H9 (cell line): ENCODE results near the gene EPHA10. TPM values are rescaled to one million over a fixed set of nuclear protein-coding genes. Genes with fewer than 3 reads are reported as not detected.

Experiments used
- DNase-seq: peaks from one replicate; pipeline ENCODE4 v3.0.0-alpha.2; 2017
- H2AFZ ChIP-seq: one replicate; pipeline ENCODE4 v1.6.1; 2013; ENCODE audit warnings: mild to moderate bottlenecking, low read length, control low read depth, moderate library complexity
- H2AK5ac ChIP-seq: 2 replicates; pipeline ENCODE4 v1.6.1; 2013; ENCODE audit warnings: low read length, control low read depth, mixed read lengths; ENCODE audit not compliant: insufficient read length
- H2BK120ac ChIP-seq: one replicate; pipeline ENCODE4 v1.6.1; 2013; ENCODE audit warnings: low read depth, mild to moderate bottlenecking, low read length, control low read depth, inconsistent platforms; ENCODE audit not compliant: poor library complexity, severe bottlenecking
- H2BK12ac ChIP-seq: 2 replicates; pipeline ENCODE4 v1.6.1; 2013; ENCODE audit warnings: low read length, control low read depth, mixed read lengths, low read depth; ENCODE audit not compliant: insufficient read length
- H2BK15ac ChIP-seq: 2 replicates; pipeline ENCODE4 v1.6.1; 2013; ENCODE audit warnings: low read depth, low read length, control low read depth
- H2BK20ac ChIP-seq: one replicate; pipeline ENCODE4 v1.6.1; 2013; ENCODE audit warnings: low read depth, mild to moderate bottlenecking, low read length, control low read depth, inconsistent platforms; ENCODE audit not compliant: poor library complexity, severe bottlenecking
- H2BK5ac ChIP-seq: 2 replicates; pipeline ENCODE4 v1.6.1; 2013; ENCODE audit warnings: low read length, control low read depth, mixed read lengths; ENCODE audit not compliant: insufficient read length
- H3K14ac ChIP-seq: 2 replicates; pipeline ENCODE4 v1.6.1; 2013; ENCODE audit warnings: low read length, control low read depth; ENCODE audit not compliant: insufficient read depth
- H3K18ac ChIP-seq: 2 replicates; pipeline ENCODE4 v1.6.1; 2013; ENCODE audit warnings: low read depth, mild to moderate bottlenecking, mixed read lengths, low read length, control low read depth; ENCODE audit not compliant: insufficient read length
- H3K23ac ChIP-seq: 2 replicates; pipeline ENCODE4 v1.6.1; 2013; ENCODE audit warnings: low read length, control low read depth, mixed read lengths, low read depth; ENCODE audit not compliant: insufficient read length
- H3K23me2 ChIP-seq: 2 replicates; pipeline ENCODE4 v1.6.1; 2013; ENCODE audit warnings: low read depth, mild to moderate bottlenecking, mixed read lengths, low read length, control low read depth; ENCODE audit not compliant: insufficient read length, poor library complexity, severe bottlenecking
- H3K27ac ChIP-seq: 2 replicates; pipeline ENCODE4 v1.5.1; 2013; ENCODE audit warnings: low read length, control low read depth, mixed read lengths, low read depth; ENCODE audit not compliant: insufficient read length
- H3K27me3 ChIP-seq: 2 replicates; pipeline ENCODE4 v1.6.1; 2013; ENCODE audit warnings: low read length, control low read depth, inconsistent platforms; ENCODE audit not compliant: insufficient read depth
- H3K4ac ChIP-seq: 2 replicates; pipeline ENCODE4 v1.6.1; 2013; ENCODE audit warnings: low read depth, mild to moderate bottlenecking, control low read depth, inconsistent platforms, low read length, moderate library complexity
- H3K4me1 ChIP-seq: 2 replicates; pipeline ENCODE4 v1.6.1; 2013; ENCODE audit warnings: low read length, control low read depth, inconsistent platforms; ENCODE audit not compliant: insufficient read depth
- H3K4me2 ChIP-seq: 2 replicates; pipeline ENCODE4 v1.6.1; 2013; ENCODE audit warnings: low read length, control low read depth, mixed read lengths; ENCODE audit not compliant: insufficient read length, insufficient read depth
- H3K56ac ChIP-seq: 2 replicates; pipeline ENCODE4 v1.6.1; 2013; ENCODE audit warnings: low read depth, mild to moderate bottlenecking, mixed read lengths, low read length, control low read depth; ENCODE audit not compliant: insufficient read length
- H3K79me1 ChIP-seq: 2 replicates; pipeline ENCODE4 v1.6.1; 2013; ENCODE audit warnings: low read depth, mild to moderate bottlenecking, moderate library complexity, low read length, control low read depth, inconsistent platforms; ENCODE audit not compliant: insufficient read depth, poor library complexity, severe bottlenecking
- H3K79me2 ChIP-seq: 2 replicates; pipeline ENCODE4 v1.6.1; 2013; ENCODE audit warnings: low read length, control low read depth, inconsistent platforms; ENCODE audit not compliant: insufficient read depth
- H3K9ac ChIP-seq: 2 replicates; pipeline ENCODE4 v1.6.1; 2013; ENCODE audit warnings: low read length, control low read depth, mixed read lengths; ENCODE audit not compliant: insufficient read length; ENCODE audit errors: extremely low read depth
- H3K9me3 ChIP-seq: one replicate; pipeline ENCODE4 v1.6.1; 2013; ENCODE audit warnings: low read depth, low read length, inconsistent platforms; ENCODE audit not compliant: control insufficient read depth
- H3T11ph ChIP-seq: one replicate; pipeline ENCODE4 v1.6.1; 2013; ENCODE audit warnings: mild to moderate bottlenecking, low read length, control low read depth, inconsistent platforms
- H4K20me1 ChIP-seq: one replicate; pipeline ENCODE4 v1.6.1; 2013; ENCODE audit not compliant: control insufficient read depth, insufficient read length, insufficient read depth
- H4K5ac ChIP-seq: 2 replicates; pipeline ENCODE4 v1.6.1; 2013; ENCODE audit warnings: low read depth, mild to moderate bottlenecking, mixed read lengths, low read length, control low read depth; ENCODE audit not compliant: insufficient read length
- H4K8ac ChIP-seq: replicated peaks from 2 replicates; pipeline ENCODE4 v1.6.1; 2013; ENCODE audit warnings: low read length, control low read depth, mixed read lengths, low read depth; ENCODE audit not compliant: insufficient read length
- H4K91ac ChIP-seq: 2 replicates; pipeline ENCODE4 v1.6.1; 2013; ENCODE audit warnings: low read depth, mild to moderate bottlenecking, moderate library complexity, mixed read lengths, low read length, control low read depth; ENCODE audit not compliant: insufficient read length
- H3K27ac Mint-ChIP-seq, 3 experiments: 2 replicates in 2 of 3; 3 replicates in 1 of 3; pipeline ENCODE4 v1.8.0; 2020 to 2021; ENCODE audit warnings: mixed read lengths in 3 of 3, mild to moderate bottlenecking in 1 of 3, moderate library complexity in 1 of 3
- H3K27me3 Mint-ChIP-seq: 2 replicates; pipeline ENCODE4 v1.8.0; 2021; ENCODE audit warnings: low read depth, mild to moderate bottlenecking, moderate library complexity, mixed read lengths
- H3K36me3 Mint-ChIP-seq, 3 experiments: 2 replicates in 2 of 3; 3 replicates in 1 of 3; pipeline ENCODE4 v1.8.0; 2020 to 2021; ENCODE audit warnings: low read depth in 3 of 3, mixed read lengths in 3 of 3; ENCODE audit not compliant: insufficient read depth in 1 of 3
- H3K4me1 Mint-ChIP-seq, 2 experiments: 2 replicates each; pipeline ENCODE4 v1.8.0; 2020; ENCODE audit warnings: mixed read lengths in 2 of 2
- H3K4me3 Mint-ChIP-seq, 2 experiments: 2 replicates in 1 of 2; 3 replicates in 1 of 2; pipeline ENCODE4 v1.8.0; 2020 to 2021; ENCODE audit warnings: mild to moderate bottlenecking in 2 of 2, mixed read lengths in 2 of 2, moderate library complexity in 1 of 2
- H3K9me3 Mint-ChIP-seq, 2 experiments: 2 replicates in 1 of 2; 3 replicates in 1 of 2; pipeline ENCODE4 v1.8.0; 2020; ENCODE audit warnings: mild to moderate bottlenecking in 2 of 2, mixed read lengths in 2 of 2, moderate library complexity in 1 of 2
- CTCF ChIP-seq: fragments of 200-600 bp; sonication (generic); conservative IDR thresholded peaks from 3 replicates; pipeline ENCODE4 v1.8.0; 2021; ENCODE audit warnings: antibody characterized with exemption, mild to moderate bottlenecking
- WGBS: extraction: QIAGEN DNeasy Blood & Tissue Kit; methylation state at CpG from one replicate; pipeline ENCODE4 v1.1.7; 2013; ENCODE audit warnings: missing lambda C conversion rate, low lambda C conversion rate, mixed read lengths; ENCODE audit not compliant: insufficient read length; ENCODE audit errors: extremely low coverage; 5-methylcytosine and 5-hydroxymethylcytosine counted together
- total RNA-seq: library from RNA; stranded (reverse); gene quantifications from 2 replicates; pipeline ENCODE4 v1.2.1, GENCODE V29; 2021

EPHA10 gene
- total RNA-seq, 1 experiment from 2014 or later: 0.96 TPM

- no peak overlapping the region for H3T11ph ChIP-seq
- no peak overlapping the region for H4K8ac ChIP-seq
- H3K9ac ChIP-seq: no peak overlapping the region
- H3K23ac ChIP-seq: no peak overlapping the region
- H3K27ac Mint-ChIP-seq: no peak overlapping the region; a peak in 1 of 7 replicates
- no peak overlapping the region for H2BK15ac ChIP-seq
- no peak overlapping the region for H2AK5ac ChIP-seq
- H3K79me2 ChIP-seq: no peaks in the 10 kb centered on the region
- no peak overlapping the region for H3K18ac ChIP-seq
- H4K91ac ChIP-seq: no peak overlapping the region
- no peak overlapping the region for H2BK12ac ChIP-seq
- H3K9me3 ChIP-seq: no peaks in the 10 kb centered on the region
- H4K20me1 ChIP-seq: no peaks in the 10 kb centered on the region
- no peaks in the 10 kb centered on the region for H3K79me1 ChIP-seq
- no peak overlapping the region for H3K4me2 ChIP-seq
- no CpG with 5 or more reads among the region's 4 CpGs for WGBS
- peaks cover 3 to 9% (median 6%) of the 10 kb centered on the region in 3 experiments; a peak in 5 of 7 replicates for H3K36me3 Mint-ChIP-seq
- H2AFZ ChIP-seq: no peak overlapping the region
- H3K4ac ChIP-seq: no peak overlapping the region
- H3K9me3 Mint-ChIP-seq: no peaks in the 10 kb centered on the region
- no peak for DNase-seq
- peaks cover 7 to 14% of the 10 kb centered on the region in 2 experiments for H3K4me1 Mint-ChIP-seq
- H3K4me3 Mint-ChIP-seq: no peak overlapping the region
- H3K27ac ChIP-seq: no peak overlapping the region
- no peak overlapping the region for H4K5ac ChIP-seq
- H2BK20ac ChIP-seq: no peak overlapping the region
- H3K27me3 Mint-ChIP-seq: peaks cover 10% of the 10 kb centered on the region
- no peaks in the 10 kb centered on the region for H3K4me1 ChIP-seq
- H3K14ac ChIP-seq: no peak overlapping the region
- H3K27me3 ChIP-seq: no peaks in the 10 kb centered on the region
- H3K23me2 ChIP-seq: no peaks in the 10 kb centered on the region
- TF ChIP-seq CTCF: no peak
- H3K56ac ChIP-seq: no peak overlapping the region
- no peak overlapping the region for H2BK120ac ChIP-seq
- H2BK5ac ChIP-seq: no peak overlapping the region
Measured at GRCh38 chr1:37677143-37677439, 87.8 kb downstream of the EPHA10 start.
